GM19452 (cell line): ENCODE data around the gene GPRIN2.
"Not testable (repeated sequence)": the region's sequence is repeated elsewhere in the genome, so short reads cannot be mapped to it uniquely, and the experiment has no call there.

Experiments used
- ATAC-seq: cut with Tn5 transposase; IDR thresholded peaks from one replicate; pipeline ENCODE4 v1.9.1; 2021; ENCODE audit not compliant: unreplicated experiment

The GPRIN2 gene

DNA sequence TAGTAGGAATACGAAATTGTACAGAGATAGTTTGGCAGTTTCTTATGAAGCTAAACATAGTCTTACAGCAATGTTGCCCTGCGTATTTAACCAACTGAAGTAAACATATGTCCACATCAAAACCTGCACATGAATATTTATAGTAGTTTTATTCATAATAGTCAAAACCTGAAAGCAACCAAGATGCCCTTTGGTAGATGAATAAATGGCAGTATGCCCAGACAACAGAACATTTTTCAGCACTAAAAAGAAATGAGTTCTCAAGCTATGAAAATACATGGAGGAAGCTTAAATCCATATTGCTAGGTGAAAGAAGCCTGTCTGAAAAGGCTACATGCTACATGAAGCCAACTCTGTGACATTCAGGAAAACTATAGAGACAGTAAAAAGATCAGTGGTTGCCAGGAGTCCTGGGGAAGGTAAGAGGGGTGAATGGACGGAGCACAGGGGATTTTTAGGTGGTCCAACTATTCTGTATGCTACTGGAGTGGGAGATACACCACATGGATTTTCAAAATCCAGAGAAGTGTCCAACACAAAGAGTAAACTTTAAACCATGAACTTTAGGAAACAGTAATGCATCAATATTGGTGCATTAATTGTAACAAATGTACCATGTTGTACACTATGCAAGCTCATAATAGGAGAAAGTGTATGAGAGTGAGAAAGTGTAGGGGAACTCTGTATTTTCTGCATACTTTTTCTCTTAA, 17.6 kb downstream of the GPRIN2 start:
- no peak for ATAC-seq

DNA sequence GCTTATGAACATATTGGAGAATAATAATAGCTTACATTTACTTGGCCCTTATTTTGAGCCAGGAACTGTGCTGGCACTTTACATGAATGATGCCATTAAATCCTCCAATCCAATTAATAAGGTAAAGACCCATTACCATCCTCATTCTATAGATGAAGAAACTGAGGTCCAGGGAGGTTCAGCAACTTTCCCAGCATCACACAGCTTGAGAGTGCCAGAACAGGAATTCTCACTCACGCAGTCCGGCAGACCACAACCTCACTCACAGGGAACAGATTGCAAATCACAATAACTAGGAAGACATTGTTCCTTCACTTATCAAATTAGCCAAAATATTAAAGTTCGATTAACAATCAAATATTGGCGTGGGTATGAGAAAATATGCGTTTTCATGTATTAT, 18.3 kb downstream of the GPRIN2 start:
- no peak for ATAC-seq

DNA sequence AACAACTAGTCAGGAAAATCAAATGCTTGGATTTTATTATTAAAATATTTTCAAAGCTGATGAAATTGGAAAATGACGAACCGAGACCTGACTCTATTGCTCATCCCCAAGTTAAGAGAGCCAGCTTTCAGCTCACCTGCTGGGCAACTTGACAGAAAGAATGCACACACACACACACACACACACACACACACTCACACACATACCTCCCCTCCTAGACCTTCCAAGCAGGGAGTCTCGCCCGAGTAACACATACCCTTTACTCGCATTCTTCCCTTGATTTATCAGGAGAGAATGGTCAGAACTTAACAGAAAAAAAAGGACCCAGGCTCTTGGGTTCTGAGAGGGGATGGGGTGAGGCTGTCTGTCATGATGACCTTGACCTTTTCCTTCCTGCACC, 19.1 kb downstream of the GPRIN2 start:
- ATAC-seq, result no peak

GRCh38 chr10:46536781-46537180, 19.7 kb downstream of the GPRIN2 start:
- ATAC-seq, result no peak

- no peak for ATAC-seq
Observed at GRCh38 chr10:46536171-46536570, 20.3 kb downstream of the GPRIN2 start.

GRCh38 chr10:46534828-46535524, 21.5 kb downstream of the GPRIN2 start:
- no peak for ATAC-seq

DNA sequence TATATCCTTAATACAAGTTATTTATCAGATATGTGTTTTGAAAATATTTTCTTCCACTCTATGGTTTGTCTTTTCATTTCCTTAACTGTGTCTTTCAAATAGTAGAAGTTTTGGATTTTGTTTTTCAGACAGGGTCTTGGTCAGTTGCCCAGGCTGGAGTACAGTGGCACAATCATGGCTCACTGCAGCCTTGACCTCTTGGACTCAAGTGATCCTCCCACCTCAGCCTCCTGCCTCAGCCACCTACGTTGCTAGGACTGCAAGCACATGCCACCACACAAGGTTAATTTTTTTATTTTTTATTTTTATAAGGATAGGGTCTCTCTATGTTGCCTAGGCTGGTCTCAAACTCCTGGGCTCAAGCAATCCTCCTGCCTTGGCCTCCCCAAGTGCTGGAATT, 24.2 kb downstream of the GPRIN2 start:
- ATAC-seq, result not testable (repeated sequence)

DNA sequence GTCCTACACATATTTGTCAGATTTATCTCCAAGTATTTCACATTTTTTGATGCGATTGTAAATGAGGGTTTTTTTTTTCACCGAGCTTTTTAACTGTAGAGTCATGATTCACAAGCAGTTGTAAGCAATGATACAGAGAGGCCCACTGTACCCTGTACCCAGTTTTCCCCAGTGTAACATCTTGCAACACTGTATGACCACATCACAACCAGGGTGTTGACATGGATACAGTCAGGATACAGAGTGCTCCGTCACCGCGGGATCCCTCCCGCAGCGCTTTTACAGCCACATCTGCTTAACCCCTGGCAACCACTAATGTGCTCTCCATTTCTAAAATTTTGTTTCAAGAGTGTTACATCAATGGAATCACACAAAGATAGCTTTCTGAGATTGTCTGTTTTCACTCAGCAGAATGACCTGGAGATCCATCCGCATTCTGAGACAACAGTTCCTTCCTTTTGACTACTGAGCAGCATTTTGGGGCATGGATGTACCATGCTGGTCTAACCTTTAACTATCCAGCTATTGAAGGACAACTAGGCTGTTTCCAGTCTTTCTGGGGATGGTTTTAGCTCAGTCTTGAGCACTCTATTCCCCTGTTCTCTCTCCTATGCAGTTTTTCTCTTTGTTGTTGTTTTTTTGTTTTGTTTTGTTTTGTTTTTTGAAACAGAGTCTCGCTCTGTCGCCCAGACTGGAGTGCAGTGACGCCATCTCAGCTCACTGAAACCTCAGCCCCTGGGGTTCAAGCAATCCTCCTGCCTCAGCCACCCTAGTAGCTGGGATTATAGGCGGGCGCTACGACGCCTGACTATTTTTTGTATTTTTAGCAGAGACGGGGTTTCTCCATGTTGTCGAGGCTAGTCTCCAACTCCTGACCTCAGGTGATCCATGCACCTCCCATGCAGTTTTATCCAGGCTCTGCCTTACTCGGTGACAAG, 25.9 kb downstream of the GPRIN2 start:
- ATAC-seq, result no peak

DNA sequence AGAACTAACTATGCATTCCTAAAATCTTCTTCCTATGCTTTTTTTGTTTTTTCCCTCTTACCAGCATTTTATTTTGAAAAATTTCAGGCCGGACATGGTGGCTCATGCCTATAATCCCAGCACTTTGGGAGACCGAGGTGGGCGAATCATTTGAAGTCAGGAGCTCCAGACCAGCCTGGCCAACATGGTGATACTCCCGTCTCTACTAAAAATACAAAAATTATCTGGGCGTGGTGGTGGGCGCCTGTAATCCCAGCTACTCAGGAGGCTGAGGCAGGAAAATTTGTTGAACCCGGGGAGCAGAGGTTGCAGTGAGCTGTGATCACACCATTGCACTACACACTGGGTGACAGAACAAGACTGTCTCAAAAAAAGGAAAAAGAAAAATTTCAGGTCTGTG, 26.7 kb downstream of the GPRIN2 start:
- ATAC-seq, result not testable (repeated sequence)

DNA sequence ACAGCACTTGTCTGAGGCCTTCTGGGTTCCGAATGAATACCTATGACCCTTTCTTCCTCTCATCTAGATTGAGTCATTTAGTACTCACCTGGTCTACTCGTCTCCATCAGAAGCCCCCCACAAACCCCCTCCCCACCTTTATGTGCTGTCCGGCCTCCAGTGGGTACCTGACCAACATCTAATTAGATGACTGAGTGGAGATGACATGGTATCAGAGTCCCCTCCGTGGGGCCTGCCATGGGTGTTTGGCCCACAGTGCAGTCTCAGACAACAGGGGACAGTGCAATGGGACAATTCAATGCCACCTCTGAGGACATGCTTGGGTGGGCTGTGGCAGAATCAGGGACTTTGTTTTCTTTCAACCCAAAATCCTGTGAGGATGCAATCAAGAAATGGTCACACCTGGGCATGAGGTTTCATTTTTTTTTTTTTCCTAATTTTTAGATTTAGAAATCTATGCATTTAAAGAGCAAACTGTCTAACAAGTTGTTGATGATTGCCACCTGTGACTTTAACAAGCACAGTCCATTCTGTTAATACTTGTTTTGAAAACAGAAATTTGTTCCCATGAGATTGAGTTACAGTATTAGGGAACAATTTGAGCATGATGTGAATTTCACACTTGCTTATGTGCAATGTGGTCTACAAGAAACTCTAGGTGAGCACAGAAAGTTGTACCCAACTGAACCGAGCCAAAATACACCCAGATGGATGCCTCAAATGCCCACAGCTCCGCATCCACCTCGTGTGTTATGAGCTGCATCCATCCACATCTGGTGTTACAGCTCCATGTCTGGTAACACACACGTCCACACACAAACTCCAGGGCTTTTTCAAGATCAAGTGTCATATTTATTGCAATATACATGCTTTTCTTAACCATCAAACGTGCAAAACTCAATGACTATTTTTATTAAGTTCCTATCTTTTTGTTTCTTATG, 27.5 kb downstream of the GPRIN2 start:
- ATAC-seq, result no peak

DNA sequence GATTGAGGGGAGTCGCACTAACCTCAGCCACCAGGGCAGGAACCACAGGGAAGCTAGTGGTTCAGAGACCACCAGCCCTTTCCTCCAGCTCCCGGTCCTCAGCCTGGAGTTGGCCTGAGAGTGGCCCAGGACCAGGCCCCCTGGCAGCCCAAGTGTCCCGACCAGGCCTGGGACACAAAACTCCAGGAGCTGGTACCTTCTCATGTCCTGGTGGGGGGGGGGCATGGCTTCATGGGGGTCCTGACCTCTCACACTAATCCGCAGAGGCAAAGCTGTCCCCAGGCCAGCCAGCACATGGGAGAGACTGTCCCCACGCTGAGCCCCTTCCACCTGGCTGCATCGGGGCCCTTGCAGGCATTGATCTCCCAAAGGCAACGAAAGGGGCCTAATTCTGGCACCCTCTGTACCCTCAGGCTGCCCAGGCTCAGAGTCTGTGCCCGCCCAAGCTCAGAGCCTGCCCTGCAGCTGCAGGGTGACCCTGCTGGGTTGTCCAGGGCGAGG, 28.2 kb downstream of the GPRIN2 start:
- ATAC-seq, result no peak

DNA sequence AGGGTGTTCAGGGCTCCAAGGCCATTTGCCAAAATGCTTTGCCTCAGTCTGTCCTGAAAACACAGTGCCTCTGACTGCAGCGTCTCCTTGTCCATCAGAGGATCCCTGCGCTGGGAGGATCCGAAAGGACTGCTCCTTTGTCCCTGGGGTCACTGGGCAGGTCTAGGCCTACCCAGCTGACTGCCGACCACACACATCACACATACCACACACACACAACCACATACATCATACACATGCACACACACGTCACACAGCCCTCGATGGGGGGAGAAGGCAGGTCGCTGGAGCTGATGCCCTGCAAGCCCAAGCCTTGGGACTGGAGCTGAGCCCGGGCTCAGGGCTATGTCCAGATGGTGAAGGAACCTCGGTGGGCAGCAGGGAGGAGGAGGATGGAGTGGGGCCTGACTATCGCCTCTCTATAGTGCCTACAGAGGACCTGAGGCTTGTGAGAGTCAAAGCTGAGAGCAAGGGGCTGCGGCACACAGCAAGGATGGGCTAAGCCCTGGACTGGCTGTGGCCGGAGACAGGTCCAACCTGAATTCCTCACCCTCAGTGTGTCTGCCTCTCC, 29.1 kb downstream of the GPRIN2 start:
- ATAC-seq, result no peak

- no peak for ATAC-seq
Observed at GRCh38 chr10:46526682-46527038, 29.8 kb downstream of the GPRIN2 start.

- ATAC-seq, result no peak
Observed at GRCh38 chr10:46525824-46526681, 30.4 kb downstream of the GPRIN2 start.

DNA sequence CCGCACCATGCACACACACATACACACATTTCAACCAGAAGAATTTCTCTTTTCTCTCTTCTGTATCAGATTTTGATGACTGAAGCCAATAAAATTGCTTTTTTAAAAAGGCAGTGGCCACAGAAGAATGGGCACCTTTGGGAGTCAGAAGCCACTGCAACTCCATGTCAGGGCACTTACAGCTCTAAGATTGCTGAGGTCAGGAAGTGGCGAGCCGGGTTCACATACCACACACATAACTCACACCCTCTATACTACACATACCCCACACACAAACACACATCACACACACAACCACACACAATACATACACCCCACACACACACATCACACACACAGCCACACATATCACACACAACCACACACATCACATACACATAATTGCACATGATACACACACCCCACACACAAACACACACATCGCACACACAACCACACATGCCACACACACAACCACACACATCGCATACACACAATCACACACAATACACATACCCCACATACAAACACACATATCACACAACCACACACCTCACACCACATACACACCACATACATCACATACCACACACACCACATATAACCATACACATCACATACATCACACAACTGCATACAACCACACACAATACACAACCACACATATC, 31.2 kb downstream of the GPRIN2 start:
- ATAC-seq, result no peak

- ATAC-seq, result no peak
Observed at GRCh38 chr10:46524472-46525176, 31.8 kb downstream of the GPRIN2 start.

DNA sequence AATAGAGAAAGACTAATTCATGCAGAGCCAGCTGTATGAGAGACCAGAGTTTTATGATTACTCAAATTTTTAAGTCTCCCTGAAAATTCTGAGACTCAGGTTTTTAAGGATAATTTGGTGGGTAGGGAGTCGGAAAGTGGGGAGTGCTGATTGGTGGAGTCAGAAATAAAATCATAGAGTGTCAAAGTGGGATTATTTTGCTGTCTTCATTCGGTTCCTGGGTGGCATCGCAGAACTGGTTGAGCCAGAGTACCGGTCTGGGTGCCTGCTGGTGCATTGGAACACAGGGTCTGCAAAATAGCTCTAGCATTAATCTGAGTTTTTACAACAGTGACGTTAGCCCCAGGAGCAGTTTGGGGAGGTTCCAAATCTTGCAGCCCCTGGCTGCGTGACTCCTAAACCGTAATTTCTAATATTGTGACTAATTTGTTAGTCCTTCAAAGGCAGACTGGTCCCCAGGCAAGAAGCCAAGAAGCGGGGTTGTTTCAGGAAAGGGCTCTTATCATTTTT, 32.4 kb downstream of the GPRIN2 start:
- no peak for ATAC-seq
